ENCODE data around the gene HBA1.
"Not testable (repeated sequence)": the region's sequence is repeated elsewhere in the genome, so short reads cannot be mapped to it uniquely, and the experiment has no call there.

HBA1 gene

DNA sequence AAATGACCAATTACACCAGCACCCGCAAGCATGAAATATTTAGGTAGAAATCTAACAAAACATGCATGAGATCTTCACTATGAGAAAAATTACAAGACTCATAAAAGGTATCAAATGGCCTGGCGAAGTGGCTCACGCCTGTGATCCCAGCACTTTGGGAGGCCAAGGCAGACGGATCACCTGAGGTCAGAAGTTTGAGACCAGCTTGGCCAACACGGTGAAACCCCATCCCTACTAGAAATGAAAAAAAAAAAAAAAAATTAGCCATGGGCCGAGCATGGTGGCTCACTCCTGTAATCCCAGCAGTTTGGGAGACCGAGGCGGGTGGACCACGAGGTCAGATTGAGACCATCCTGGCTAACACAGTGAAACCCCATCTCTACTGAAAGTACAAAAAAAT lies 27.6 kb downstream of the HBA1 start:
- peaks cover 22 to 73% of the 10 kb centered on the region in 2 donors for H3K36me3 ChIP-seq (ENCODE audit: control insufficient read depth in 1 of 2, insufficient read depth in 2 of 2, low read length in 2 of 2)
- H3K9me3 ChIP-seq (ENCODE audit: control insufficient read depth in 1 of 2, low read length in 2 of 2) = not testable (repeated sequence)

DNA sequence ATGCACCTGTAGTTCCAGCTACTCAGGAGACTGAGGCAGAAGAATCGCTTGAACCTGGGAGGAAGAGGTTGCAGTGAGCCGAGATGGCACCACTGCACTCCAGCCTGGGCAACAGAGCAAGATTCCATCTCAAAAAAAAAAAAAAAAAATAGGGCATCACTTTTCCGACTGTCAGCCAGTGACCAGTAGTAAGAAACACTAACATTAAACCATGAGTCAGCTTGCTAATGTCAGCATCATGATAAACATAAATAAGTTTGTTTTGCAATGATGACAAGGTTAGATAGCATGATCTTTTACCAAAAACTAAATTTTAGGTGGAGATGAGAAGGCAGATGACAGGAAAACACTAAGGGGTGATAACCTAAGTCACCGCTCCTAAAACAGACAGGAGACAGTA lies 32.9 kb downstream of the HBA1 start:
- H3K36me3 ChIP-seq (ENCODE audit: control insufficient read depth in 1 of 2, insufficient read depth in 2 of 2, low read length in 2 of 2) = peaks cover 37 to 83% of the 10 kb centered on the region in 2 donors
- H3K9me3 ChIP-seq (ENCODE audit: control insufficient read depth in 1 of 2, low read length in 2 of 2) = not testable (repeated sequence)

More for the DNA sequence above, 27.6 kb downstream of the HBA1 start:
- not testable (repeated sequence) for H3K27ac ChIP-seq (ENCODE audit: low read depth, low read length); H3K4me1 ChIP-seq (ENCODE audit: control insufficient read depth in 1 of 2, insufficient read depth in 2 of 2, low read length in 2 of 2); H3K4me3 ChIP-seq (ENCODE audit: low read depth in 1 of 2, low read length in 2 of 2); H3K9ac ChIP-seq (ENCODE audit: low read depth in 1 of 2, low read length in 2 of 2); H3K27me3 ChIP-seq (ENCODE audit: control insufficient read depth in 1 of 2, insufficient read depth in 2 of 2, low read length in 2 of 2)

DNA sequence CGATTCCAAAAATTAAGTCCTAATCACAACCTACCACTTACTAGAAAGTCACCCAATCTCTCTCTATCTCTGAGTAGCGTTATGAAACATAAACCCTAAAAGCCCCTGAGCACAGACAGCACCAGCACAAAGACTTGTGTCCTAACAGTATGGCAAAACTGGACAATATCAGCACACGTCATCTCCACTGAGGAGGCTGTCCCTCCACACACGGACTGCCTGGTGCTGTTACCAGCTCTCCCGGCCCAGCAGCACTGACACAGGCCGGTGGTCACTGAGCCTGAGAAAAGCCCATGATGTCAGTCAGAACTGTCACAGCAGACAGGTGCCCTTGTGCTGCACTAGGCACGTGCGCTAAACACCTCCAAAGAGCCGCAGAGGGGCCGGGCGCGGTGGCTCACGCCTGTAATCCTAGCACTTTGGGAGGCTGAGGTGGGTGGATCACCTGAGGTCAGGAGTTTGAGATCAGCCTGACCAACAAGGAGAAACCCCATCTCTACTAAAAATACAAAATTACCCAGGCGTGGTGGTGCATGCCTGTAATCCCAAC lies 35.2 kb downstream of the HBA1 start:
- not testable (repeated sequence) for H3K4me1 ChIP-seq (ENCODE audit: control insufficient read depth in 1 of 2, insufficient read depth in 2 of 2, low read length in 2 of 2); H3K27me3 ChIP-seq (ENCODE audit: control insufficient read depth in 1 of 2, insufficient read depth in 2 of 2, low read length in 2 of 2); H3K27ac ChIP-seq (ENCODE audit: low read depth, low read length); H3K4me3 ChIP-seq (ENCODE audit: low read depth in 1 of 2, low read length in 2 of 2); H3K9me3 ChIP-seq (ENCODE audit: control insufficient read depth in 1 of 2, low read length in 2 of 2); H3K9ac ChIP-seq (ENCODE audit: low read depth in 1 of 2, low read length in 2 of 2)
- H3K36me3 ChIP-seq (ENCODE audit: control insufficient read depth in 1 of 2, insufficient read depth in 2 of 2, low read length in 2 of 2) = peaks cover 28 to 77% of the 10 kb centered on the region in 2 donors

More for the DNA sequence above, 32.9 kb downstream of the HBA1 start:
- not testable (repeated sequence) for H3K4me1 ChIP-seq (ENCODE audit: control insufficient read depth in 1 of 2, insufficient read depth in 2 of 2, low read length in 2 of 2); H3K9ac ChIP-seq (ENCODE audit: low read depth in 1 of 2, low read length in 2 of 2); H3K27me3 ChIP-seq (ENCODE audit: control insufficient read depth in 1 of 2, insufficient read depth in 2 of 2, low read length in 2 of 2); H3K4me3 ChIP-seq (ENCODE audit: low read depth in 1 of 2, low read length in 2 of 2); H3K27ac ChIP-seq (ENCODE audit: low read depth, low read length)

DNA sequence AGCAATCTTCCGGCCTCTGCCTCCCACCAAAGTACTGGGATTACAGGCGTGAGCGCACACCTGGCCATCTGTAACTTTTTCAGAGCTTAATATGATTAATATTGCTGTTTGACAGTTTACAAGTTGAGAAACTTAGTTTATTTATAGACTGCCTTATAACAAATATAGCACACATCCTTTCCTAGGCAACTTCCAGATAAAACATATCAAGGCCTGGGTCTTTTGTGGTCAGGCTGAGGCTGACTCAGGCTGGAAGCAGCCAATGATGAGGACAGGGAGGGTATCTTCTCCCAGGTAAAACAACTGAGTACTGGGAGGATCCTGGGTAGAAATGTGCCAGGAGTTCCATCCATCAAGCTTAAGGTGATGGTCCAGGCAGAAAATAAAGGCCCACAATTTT lies 36.5 kb downstream of the HBA1 start:
- H3K27ac ChIP-seq (ENCODE audit: low read depth, low read length) = no peak overlapping the region
- no peaks in the 10 kb centered on the region for H3K9me3 ChIP-seq (ENCODE audit: control insufficient read depth in 1 of 2, low read length in 2 of 2)
- no peaks in the 10 kb centered on the region for H3K4me1 ChIP-seq (ENCODE audit: control insufficient read depth in 1 of 2, insufficient read depth in 2 of 2, low read length in 2 of 2)
- H3K9ac ChIP-seq (ENCODE audit: low read depth in 1 of 2, low read length in 2 of 2) = no peak overlapping the region
- peaks cover 31 to 74% of the 10 kb centered on the region in 2 donors for H3K36me3 ChIP-seq (ENCODE audit: control insufficient read depth in 1 of 2, insufficient read depth in 2 of 2, low read length in 2 of 2)
- H3K27me3 ChIP-seq (ENCODE audit: control insufficient read depth in 1 of 2, insufficient read depth in 2 of 2, low read length in 2 of 2) = no peaks in the 10 kb centered on the region
- H3K4me3 ChIP-seq (ENCODE audit: low read depth in 1 of 2, low read length in 2 of 2) = no peak overlapping the region

DNA sequence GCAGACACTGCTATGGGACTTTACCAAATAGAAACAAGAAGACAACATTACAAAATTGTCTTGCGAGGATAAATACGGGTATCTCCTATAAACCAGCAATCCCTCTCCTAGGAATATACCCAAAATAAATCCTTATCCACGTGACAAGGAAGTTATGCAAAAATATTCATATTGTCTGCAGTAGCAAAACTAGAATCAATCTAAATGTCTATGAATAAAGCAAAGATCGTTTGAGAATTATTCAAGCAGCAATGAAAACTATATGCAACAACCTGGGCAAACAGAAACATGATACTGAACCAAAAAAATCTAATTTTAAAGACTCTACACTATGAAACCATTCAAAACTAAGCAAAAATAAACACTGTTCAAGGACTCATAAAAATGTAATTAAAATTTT lies 43.5 kb downstream of the HBA1 start:
- Histone ChIP-seq H3K4me3 (ENCODE audit: low read depth in 1 of 2, low read length in 2 of 2) (no peak overlapping the region), H3K36me3 (ENCODE audit: control insufficient read depth in 1 of 2, insufficient read depth in 2 of 2, low read length in 2 of 2) (peaks cover 24 to 68% of the 10 kb centered on the region in 2 donors), H3K4me1 (ENCODE audit: control insufficient read depth in 1 of 2, insufficient read depth in 2 of 2, low read length in 2 of 2) (no peaks in the 10 kb centered on the region), H3K9ac (ENCODE audit: low read depth in 1 of 2, low read length in 2 of 2) (no peak overlapping the region), H3K27ac (ENCODE audit: low read depth, low read length) (no peak overlapping the region), H3K9me3 (ENCODE audit: control insufficient read depth in 1 of 2, low read length in 2 of 2) (no peaks in the 10 kb centered on the region), H3K27me3 (ENCODE audit: control insufficient read depth in 1 of 2, insufficient read depth in 2 of 2, low read length in 2 of 2) (no peaks in the 10 kb centered on the region)

All from duodenal mucosa (tissue), 2 donors.